H1 (cell line): ENCODE measurements around the gene GRXCR1. TPM values are rescaled to one million over a fixed set of nuclear protein-coding genes. Genes with fewer than 3 reads are reported as not detected.

Source experiments
- CTCF ChIA-PET: fragments of 300-600 bp; sonication (Branson Sonifier 250); formaldehyde crosslinking; loops from one replicate; lab custom pipeline; 2021; ENCODE audit not compliant: partially characterized antibody; lab: Charles Lee
- POLR2A ChIA-PET: fragments of 300-600 bp; sonication (Branson Sonifier 250); formaldehyde crosslinking; loops from one replicate; lab custom pipeline; 2021; ENCODE audit warnings: inconsistent platforms; ENCODE audit not compliant: partially characterized antibody; lab: Charles Lee
- DNase-seq, 2 experiments: peaks; one replicate each; pipeline versions ENCODE4 v3.0.0 to v3.0.0-alpha.2; 2010 to 2022; ENCODE audit warnings: low spot score in 2 of 2, low read depth in 1 of 2, mixed read lengths in 1 of 2
- FAIRE-seq: peaks from 2 replicates; lab custom pipeline; 2011; peaks lifted over from hg19 to GRCh38; lab: Jason Lieb, UNC
- H2AFZ ChIP-seq: 2 replicates; pipeline ENCODE4 v1.8.1; 2012; ENCODE audit warnings: low read length, inconsistent platforms
- H2AK5ac ChIP-seq: 2 replicates; pipeline ENCODE4 v1.6.1; 2013; ENCODE audit warnings: low read depth, low read length
- H2BK120ac ChIP-seq: replicated peaks from 2 replicates; pipeline ENCODE3; 2013; ENCODE audit warnings: low read depth, low read length, inconsistent platforms
- H2BK12ac ChIP-seq: 2 replicates; pipeline ENCODE4 v1.6.1; 2013; ENCODE audit warnings: low read depth, low read length
- H2BK15ac ChIP-seq: 2 replicates; pipeline ENCODE4 v1.6.1; 2013; ENCODE audit warnings: low read length
- H2BK20ac ChIP-seq: 2 replicates; pipeline ENCODE4 v1.6.1; 2013; ENCODE audit warnings: low read length
- H2BK5ac ChIP-seq: 2 replicates; pipeline ENCODE4 v1.6.1; 2013; ENCODE audit warnings: low read depth, low read length
- H3K14ac ChIP-seq: 2 replicates; pipeline ENCODE4 v1.6.1; 2013; ENCODE audit warnings: inconsistent platforms; ENCODE audit not compliant: insufficient read length
- H3K18ac ChIP-seq: 2 replicates; pipeline ENCODE4 v1.6.1; 2013; ENCODE audit warnings: low read length; ENCODE audit errors: extremely low read depth
- H3K23ac ChIP-seq: 2 replicates; pipeline ENCODE4 v1.6.1; 2013; ENCODE audit warnings: inconsistent platforms; ENCODE audit not compliant: insufficient read length
- H3K23me2 ChIP-seq: 2 replicates; pipeline ENCODE4 v1.6.1; 2013; ENCODE audit warnings: low read depth, low read length
- H3K27ac ChIP-seq: 2 replicates; pipeline ENCODE4 v1.6.1; 2011; ENCODE audit warnings: low read depth, low read length, inconsistent platforms
- H3K27me3 ChIP-seq, 4 experiments: replicated peaks in 1 of 4; 1 replicate in 1 of 4; 2 replicates in 3 of 4; pipeline versions ENCODE4 v1.6.1 to v1.8.1; 2011 to 2013; ENCODE audit warnings: low read length in 3 of 4, mild to moderate bottlenecking in 3 of 4, inconsistent platforms in 2 of 4, mixed read lengths in 2 of 4, moderate library complexity in 1 of 4; ENCODE audit not compliant: control insufficient read depth in 3 of 4, insufficient read depth in 3 of 4; ENCODE audit errors: extremely low read depth in 1 of 4
- H3K36me3 ChIP-seq, 4 experiments: 2 replicates each; pipeline versions ENCODE4 v1.6.1 to v1.8.1; 2011 to 2013; ENCODE audit warnings: mild to moderate bottlenecking in 4 of 4, low read length in 3 of 4, moderate library complexity in 2 of 4, control low read depth in 1 of 4, inconsistent platforms in 1 of 4; ENCODE audit not compliant: insufficient read depth in 4 of 4, control insufficient read depth in 2 of 4
- H3K4ac ChIP-seq: replicated peaks from 2 replicates; pipeline ENCODE3; 2013; ENCODE audit warnings: low read length, low read depth, mixed read lengths, inconsistent platforms; ENCODE audit not compliant: insufficient read length
- H3K4me1 ChIP-seq, 4 experiments: replicated peaks in 1 of 4; 1 replicate in 1 of 4; 2 replicates in 3 of 4; pipeline versions ENCODE4 v1.6.1 to v1.8.1; 2011 to 2013; ENCODE audit warnings: low read length in 3 of 4, inconsistent platforms in 2 of 4, mixed read lengths in 1 of 4; ENCODE audit not compliant: insufficient read depth in 4 of 4, control insufficient read depth in 3 of 4
- H3K4me2 ChIP-seq, 2 experiments: 2 replicates each; pipeline versions ENCODE4 v1.6.1 to v1.8.1; 2011 to 2013; ENCODE audit warnings: low read depth in 2 of 2, low read length in 2 of 2, control low read depth in 1 of 2, inconsistent platforms in 1 of 2, mild to moderate bottlenecking in 1 of 2; ENCODE audit not compliant: insufficient read depth in 1 of 2
- H3K4me3 ChIP-seq, 4 experiments: fragments of 200-600, 300-600 bp in 1 of 4; sonication (generic), shearing (Covaris generic), sonication (Bioruptor Twin) in 1 of 4; 2 replicates each; pipeline versions ENCODE4 v1.5.1 to v1.8.1; 2011 to 2016; ENCODE audit warnings: low read length in 4 of 4, low read depth in 3 of 4, control low read depth in 2 of 4, inconsistent platforms in 2 of 4, mild to moderate bottlenecking in 2 of 4, mixed read lengths in 1 of 4, moderate library complexity in 1 of 4; ENCODE audit not compliant: insufficient read depth in 2 of 4; ENCODE audit errors: extremely low read depth in 1 of 4
- H3K56ac ChIP-seq: replicated peaks from 2 replicates; pipeline ENCODE3; 2013; ENCODE audit warnings: low read depth, mild to moderate bottlenecking, mixed read lengths, low read length, inconsistent platforms; ENCODE audit not compliant: insufficient read length
- H3K79me1 ChIP-seq: 2 replicates; pipeline ENCODE4 v1.6.1; 2013; ENCODE audit warnings: low read depth, low read length, control low read depth
- H3K79me2 ChIP-seq, 2 experiments: 2 replicates each; pipeline versions ENCODE4 v1.6.1 to v1.8.1; 2012 to 2013; ENCODE audit warnings: low read length in 2 of 2, mild to moderate bottlenecking in 2 of 2, inconsistent platforms in 1 of 2; ENCODE audit not compliant: insufficient read depth in 2 of 2, control insufficient read depth in 1 of 2
- H3K9ac ChIP-seq, 4 experiments: replicated peaks in 1 of 4; 1 replicate in 1 of 4; 2 replicates in 3 of 4; pipeline versions ENCODE4 v1.6.1 to v1.8.1; 2011 to 2013; ENCODE audit warnings: low read depth in 3 of 4, low read length in 3 of 4, control low read depth in 2 of 4, mild to moderate bottlenecking in 2 of 4, moderate library complexity in 2 of 4, inconsistent platforms in 1 of 4; ENCODE audit errors: extremely low read depth in 1 of 4
- H3K9me3 ChIP-seq, 2 experiments: 2 replicates each; pipeline versions ENCODE4 v1.6.1 to v1.8.1; 2012 to 2013; ENCODE audit warnings: mild to moderate bottlenecking in 2 of 2, moderate library complexity in 2 of 2, control low read depth in 1 of 2, inconsistent platforms in 1 of 2, low read depth in 1 of 2, low read length in 1 of 2, mixed read lengths in 1 of 2; ENCODE audit not compliant: insufficient read depth in 2 of 2
- H4K20me1 ChIP-seq, 2 experiments: replicated peaks in 1 of 2; 2 replicates each; pipeline versions ENCODE3 to v1.8.1; 2011 to 2013; ENCODE audit warnings: inconsistent platforms in 2 of 2, low read length in 2 of 2, mild to moderate bottlenecking in 1 of 2; ENCODE audit not compliant: insufficient read depth in 2 of 2, control insufficient read depth in 1 of 2
- H4K5ac ChIP-seq: 2 replicates; pipeline ENCODE4 v1.6.1; 2013; ENCODE audit warnings: low read length, low read depth, mixed read lengths, inconsistent platforms; ENCODE audit not compliant: insufficient read length
- H4K8ac ChIP-seq: 2 replicates; pipeline ENCODE4 v1.8.0; 2013; ENCODE audit warnings: mild to moderate bottlenecking, moderate library complexity, low read length, inconsistent platforms; ENCODE audit not compliant: insufficient read depth; ENCODE audit errors: extremely low read depth
- H4K91ac ChIP-seq: replicated peaks from 2 replicates; pipeline ENCODE3; 2013; ENCODE audit warnings: low read length, mixed read lengths, inconsistent platforms; ENCODE audit not compliant: insufficient read length
- BRCA1 ChIP-seq: IDR thresholded peaks from 2 replicates; pipeline ENCODE4 v1.6.1; 2012; ENCODE audit warnings: low read depth, low read length, improper control_type of control experiment
- EP300 ChIP-seq, 2 experiments: IDR thresholded peaks; 1 replicate in 1 of 2; 2 replicates in 1 of 2; pipeline ENCODE4 v1.6.1; 2011 to 2012; ENCODE audit warnings: low read depth in 2 of 2, low read length in 2 of 2, mild to moderate bottlenecking in 2 of 2, borderline replicate concordance in 1 of 2, inconsistent platforms in 1 of 2, moderate library complexity in 1 of 2
- MAFK ChIP-seq: IDR thresholded peaks from 2 replicates; pipeline ENCODE4 v1.6.1; 2012; ENCODE audit warnings: low read depth, mild to moderate bottlenecking, improper control_type of control experiment, low read length
- PHF8 ChIP-seq: fragments of 200-600 bp; sonication (generic); conservative IDR thresholded peaks from 2 replicates; pipeline ENCODE4 v1.7.1; 2012; ENCODE audit warnings: low read depth, mild to moderate bottlenecking, inconsistent platforms, low read length, moderate library complexity
- POLR2AphosphoS5 ChIP-seq: IDR thresholded peaks from 2 replicates; pipeline ENCODE4 v1.6.1; 2011; ENCODE audit warnings: low read depth, low read length
- RFX5 ChIP-seq: IDR thresholded peaks from 2 replicates; pipeline ENCODE4 v1.6.1; 2011; ENCODE audit warnings: low read depth, low read length, improper control_type of control experiment, borderline replicate concordance
- SIRT6 ChIP-seq: IDR thresholded peaks from one replicate; pipeline ENCODE4 v1.7.1; 2012; ENCODE audit warnings: low read length, inconsistent platforms
- polyA plus RNA-seq, 7 experiments: library from polyadenylated mRNA; depleted of rRNA in 3 of 7; stranded (reverse) in 5 of 7; unstranded in 2 of 7; fragments of >200 nt in 5 of 7; fragments of 200-250 nt in 2 of 7; gene quantifications; 1 replicate in 5 of 7; 2 replicates in 1 of 7; 4 replicates in 1 of 7; pipeline versions ENCODE4 v1.2.1 to v1.2.3, GENCODE V29; 2011 to 2013; ENCODE audit warnings: missing spikeins in 2 of 7, mixed read lengths in 2 of 7
- total RNA-seq: library from RNA; stranded (reverse); fragmentation: NEBNext Ultra II Directional; extraction: Animal tissue kit (Norgen Biotek cat#: 25700); gene quantifications from 2 replicates; pipeline ENCODE4 v1.2.1, GENCODE V29; 2021

Gene GRXCR1
- total and polyA plus RNA-seq, 2 of the 8 experiments (the other 6 are each of a cell fraction or from before 2014, with no cell fraction given): not detected

DNA sequence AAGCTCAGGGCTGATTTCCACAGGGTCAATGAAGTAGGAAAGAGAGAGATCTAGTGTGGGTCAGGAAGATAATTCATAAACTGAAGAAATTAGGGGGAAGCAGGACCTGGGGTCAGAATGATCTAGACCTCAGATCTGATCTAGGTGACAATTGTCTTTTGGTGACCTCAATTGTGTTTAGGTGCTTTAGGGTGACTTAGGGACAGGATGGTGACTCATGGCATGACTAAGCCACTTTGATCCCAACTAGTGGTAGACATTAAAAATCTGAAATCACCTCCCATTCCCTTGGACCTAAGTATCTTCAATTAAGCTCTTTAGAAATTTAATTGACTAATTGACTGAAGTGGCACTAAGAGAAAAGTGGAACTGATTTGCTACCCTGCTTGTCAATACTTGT lies 36.7 kb upstream of the GRXCR1 start:
- Histone ChIP-seq H3K14ac (no peak overlapping the region), H2BK5ac (no peak overlapping the region), H3K4ac (no peak overlapping the region), H3K79me1 (no peaks in the 10 kb centered on the region), H2AFZ (no peak overlapping the region), H3K9me3 (no peaks in the 10 kb centered on the region), H4K5ac (no peak overlapping the region), H3K4me1 (no peaks in the 10 kb centered on the region), H3K23me2 (no peaks in the 10 kb centered on the region), H3K56ac (no peak overlapping the region), H2BK12ac (no peak overlapping the region), H2AK5ac (no peak overlapping the region), H2BK15ac (no peak overlapping the region), H3K27ac (no peak overlapping the region), H2BK20ac (no peak overlapping the region), H3K9ac (no peak overlapping the region), H3K23ac (no peak overlapping the region), H3K18ac (no peak overlapping the region), H3K27me3 (no peaks in the 10 kb centered on the region), H4K8ac (no peak overlapping the region), H3K4me2 (no peak overlapping the region), H3K4me3 (no peak overlapping the region), H3K79me2 (no peaks in the 10 kb centered on the region), H4K91ac (no peak overlapping the region), H2BK120ac (no peak overlapping the region), H3K36me3 (no peaks in the 10 kb centered on the region), H4K20me1 (peaks cover 0 to 2% of the 10 kb centered on the region in 2 experiments)
- DNase-seq (no peak), FAIRE-seq (no peak)
- POLR2A ChIA-PET: no interaction called here
- CTCF ChIA-PET: interaction anchor here (0.7 to 2.1 kb wide), 6 partner anchors 10 to 113 kb away, joined by 3 to 10 read pairs (median 4); no protein-coding TSS in a partner anchor
- no peak for TF ChIP-seq EP300 (IDR thresholded peaks at IDR 0.05; ENCODE audit: borderline replicate concordance in 1 of 2, low read depth in 2 of 2, low read length in 2 of 2)
- no peak for TF ChIP-seq MAFK
- no peak for TF ChIP-seq SIRT6
- TF ChIP-seq BRCA1: no peak
- no peak for TF ChIP-seq POLR2AphosphoS5
- TF ChIP-seq RFX5: no peak
- TF ChIP-seq PHF8: no peak
